Activated CD4-positive, alpha-beta T cell treated with anti-CD3 and anti-CD28 coated beads, Interleukin-2, amount 50 U/mL, for 16 hours (primary cell): ENCODE results near the gene PRICKLE2.
"Not testable (repeated sequence)": the region's sequence is repeated elsewhere in the genome, so short reads cannot be mapped to it uniquely, and the experiment has no call there.

Experiments used
- DNase-seq: peaks from one replicate; pipeline ENCODE4 v3.0.0-alpha.2; 2020

PRICKLE2 gene

GRCh38 chr3:64093825-64094712 lies 131.2 kb downstream of the PRICKLE2 start:
- DNase-seq, result no peak

GRCh38 chr3:64093211-64093610 lies 132.1 kb downstream of the PRICKLE2 start:
- no peak for DNase-seq

GRCh38 chr3:64091501-64091900 lies 133.8 kb downstream of the PRICKLE2 start:
- no peak for DNase-seq

GRCh38 chr3:64089386-64089785 lies 135.9 kb downstream of the PRICKLE2 start:
- not testable (repeated sequence) for DNase-seq

- no peak for DNase-seq
Observed at GRCh38 chr3:64088408-64089205, 136.7 kb downstream of the PRICKLE2 start.

- no peak for DNase-seq
Observed at GRCh38 chr3:64086479-64087252, 138.6 kb downstream of the PRICKLE2 start.

- DNase-seq, result no peak
Observed at GRCh38 chr3:64084640-64085039, 140.6 kb downstream of the PRICKLE2 start.

GRCh38 chr3:64083575-64083974 lies 141.7 kb downstream of the PRICKLE2 start:
- no peak for DNase-seq

- DNase-seq, result no peak
Observed at GRCh38 chr3:64082961-64083541, 142.2 kb downstream of the PRICKLE2 start.

- no peak for DNase-seq
Observed at GRCh38 chr3:64082411-64082810, 142.9 kb downstream of the PRICKLE2 start.

GRCh38 chr3:64081235-64081630 lies 144.0 kb downstream of the PRICKLE2 start:
- DNase-seq, result peak; percentile 23

- peak; percentile 43 for DNase-seq
Observed at GRCh38 chr3:64080616-64081234, 144.5 kb downstream of the PRICKLE2 start.

GRCh38 chr3:64079369-64080150 lies 145.7 kb downstream of the PRICKLE2 start:
- no peak for DNase-seq

- DNase-seq, result no peak
Observed at GRCh38 chr3:64078966-64079365, 146.3 kb downstream of the PRICKLE2 start.

- no peak for DNase-seq
Observed at GRCh38 chr3:64074895-64075679, 150.2 kb downstream of the PRICKLE2 start.

GRCh38 chr3:64074060-64074459 lies 151.2 kb downstream of the PRICKLE2 start:
- no peak for DNase-seq

GRCh38 chr3:64073158-64073761 lies 152.0 kb downstream of the PRICKLE2 start:
- no peak for DNase-seq

- no peak for DNase-seq
Observed at GRCh38 chr3:64072126-64072525, 153.1 kb downstream of the PRICKLE2 start.

GRCh38 chr3:64070704-64071103 lies 154.6 kb downstream of the PRICKLE2 start:
- DNase-seq, result no peak
